Progenitor cell of endocrine pancreas (in vitro differentiated cells): ENCODE measurements around the gene CLIP4. TPM values are rescaled to one million over a fixed set of nuclear protein-coding genes. Genes with fewer than 3 reads are reported as not detected.

Experiments
- DNase-seq: peaks from one replicate; pipeline ENCODE4 v3.0.0; 2021; ENCODE audit warnings: low spot score; ENCODE audit not compliant: unreplicated experiment
- H3K27ac Mint-ChIP-seq: 2 replicates; pipeline ENCODE4 v1.8.0; 2021; ENCODE audit warnings: mild to moderate bottlenecking, moderate library complexity, mixed read lengths
- H3K27me3 Mint-ChIP-seq: 2 replicates; pipeline ENCODE4 v1.8.0; 2021; ENCODE audit warnings: mixed read lengths
- H3K36me3 Mint-ChIP-seq: 2 replicates; pipeline ENCODE4 v1.8.0; 2022; ENCODE audit warnings: mixed read lengths; ENCODE audit not compliant: insufficient read depth
- H3K4me1 Mint-ChIP-seq: 2 replicates; pipeline ENCODE4 v1.8.0; 2021; ENCODE audit warnings: low read depth, mixed read lengths
- H3K4me3 Mint-ChIP-seq: 2 replicates; pipeline ENCODE4 v1.8.0; 2021; ENCODE audit warnings: low read depth, mild to moderate bottlenecking, moderate library complexity, mixed read lengths
- H3K9me3 Mint-ChIP-seq: 2 replicates; pipeline ENCODE4 v1.8.0; 2021; ENCODE audit warnings: low read depth, mixed read lengths
- CTCF ChIP-seq: fragments of 200-600 bp; sonication (generic); IDR thresholded peaks from one replicate; pipeline ENCODE4 v1.5.0; 2021; ENCODE audit warnings: antibody characterized with exemption, mild to moderate bottlenecking; ENCODE audit not compliant: unreplicated experiment
- total RNA-seq: library from RNA; stranded (reverse); gene quantifications from 2 replicates; pipeline ENCODE4 v1.2.1, GENCODE V29; 2021

Gene CLIP4
- total RNA-seq, 1 donor from 2014 or later = 13.7 TPM

- H3K27ac Mint-ChIP-seq = no peak overlapping the region
- no peak for DNase-seq
- H3K4me3 Mint-ChIP-seq = no peak overlapping the region
- H3K4me1 Mint-ChIP-seq = no peaks in the 10 kb centered on the region
- H3K36me3 Mint-ChIP-seq = peaks cover 10% of the 10 kb centered on the region
- peaks cover 4% of the 10 kb centered on the region for H3K9me3 Mint-ChIP-seq
- TF ChIP-seq CTCF = no peak
- no peaks in the 10 kb centered on the region for H3K27me3 Mint-ChIP-seq
These were observed 73.8 kb downstream of the CLIP4 start for GRCh38 chr2:29189052-29189451.

- peaks cover 7% of the 10 kb centered on the region for H3K36me3 Mint-ChIP-seq
- DNase-seq = no peak
- peaks cover 3% of the 10 kb centered on the region for H3K27me3 Mint-ChIP-seq
- H3K4me3 Mint-ChIP-seq = no peak overlapping the region
- H3K9me3 Mint-ChIP-seq = peaks cover 4% of the 10 kb centered on the region
- no peak for TF ChIP-seq CTCF
- no peaks in the 10 kb centered on the region for H3K4me1 Mint-ChIP-seq
- no peak overlapping the region for H3K27ac Mint-ChIP-seq
These were observed 76.6 kb downstream of the CLIP4 start for GRCh38 chr2:29191817-29192216.

- DNase-seq = no peak
- H3K9me3 Mint-ChIP-seq = peaks cover 3% of the 10 kb centered on the region
- no peaks in the 10 kb centered on the region for H3K4me1 Mint-ChIP-seq
- no peak for TF ChIP-seq CTCF
- peaks cover 6% of the 10 kb centered on the region for H3K36me3 Mint-ChIP-seq
- H3K27ac Mint-ChIP-seq = no peak overlapping the region
- H3K4me3 Mint-ChIP-seq = no peak overlapping the region
- peaks cover 3% of the 10 kb centered on the region for H3K27me3 Mint-ChIP-seq
These were observed 77.3 kb downstream of the CLIP4 start for GRCh38 chr2:29192526-29192925.

GRCh38 chr2:29193111-29193510, 77.9 kb downstream of the CLIP4 start:
- H3K4me3 Mint-ChIP-seq = no peak overlapping the region
- no peak for TF ChIP-seq CTCF
- H3K9me3 Mint-ChIP-seq = no peaks in the 10 kb centered on the region
- H3K27me3 Mint-ChIP-seq = peaks cover 3% of the 10 kb centered on the region
- H3K4me1 Mint-ChIP-seq = no peaks in the 10 kb centered on the region
- H3K36me3 Mint-ChIP-seq = peaks cover 1% of the 10 kb centered on the region
- no peak for DNase-seq
- H3K27ac Mint-ChIP-seq = no peak overlapping the region

- Mint-ChIP-seq H3K4me1 (no peaks in the 10 kb centered on the region), H3K27me3 (peaks cover 3% of the 10 kb centered on the region), H3K27ac (no peak overlapping the region), H3K4me3 (no peak overlapping the region), H3K9me3 (no peaks in the 10 kb centered on the region), H3K36me3 (no peaks in the 10 kb centered on the region)
- TF ChIP-seq CTCF = no peak
- no peak for DNase-seq
These were observed 78.5 kb downstream of the CLIP4 start for GRCh38 chr2:29193681-29194080.
